GM18520 (cell line): ENCODE measurements around the gene TNS3.

Experiments used
- ATAC-seq: cut with Tn5 transposase; IDR thresholded peaks from one replicate; pipeline ENCODE4 v1.9.1; 2021; ENCODE audit not compliant: unreplicated experiment

The TNS3 gene

GRCh38 chr7:47356261-47356660 lies 225.7 kb downstream of the TNS3 start:
- no peak for ATAC-seq

GRCh38 chr7:47355684-47356083 lies 226.2 kb downstream of the TNS3 start:
- no peak for ATAC-seq

GRCh38 chr7:47354831-47355541 lies 226.9 kb downstream of the TNS3 start:
- ATAC-seq: no peak

- ATAC-seq: no peak
These were observed 227.8 kb downstream of the TNS3 start for GRCh38 chr7:47354071-47354470.

- ATAC-seq: no peak
These were observed 229.4 kb downstream of the TNS3 start for GRCh38 chr7:47352394-47352968.

GRCh38 chr7:47351233-47352154 lies 230.4 kb downstream of the TNS3 start:
- ATAC-seq: no peak

GRCh38 chr7:47350425-47350824 lies 231.5 kb downstream of the TNS3 start:
- no peak for ATAC-seq

GRCh38 chr7:47349401-47349800 lies 232.5 kb downstream of the TNS3 start:
- no peak for ATAC-seq

GRCh38 chr7:47347816-47348385 lies 234.0 kb downstream of the TNS3 start:
- ATAC-seq: no peak

GRCh38 chr7:47347346-47347745 lies 234.6 kb downstream of the TNS3 start:
- ATAC-seq: no peak

GRCh38 chr7:47346377-47346914 lies 235.5 kb downstream of the TNS3 start:
- ATAC-seq: no peak

GRCh38 chr7:47345857-47346298 lies 236.0 kb downstream of the TNS3 start:
- ATAC-seq: no peak

- no peak for ATAC-seq
These were observed 237.5 kb downstream of the TNS3 start for GRCh38 chr7:47344171-47344955.

- no peak for ATAC-seq
These were observed 238.9 kb downstream of the TNS3 start for GRCh38 chr7:47343061-47343455.

GRCh38 chr7:47342296-47343060 lies 239.4 kb downstream of the TNS3 start:
- no peak for ATAC-seq

GRCh38 chr7:47340517-47340916 lies 241.4 kb downstream of the TNS3 start:
- no peak for ATAC-seq

GRCh38 chr7:47338026-47338425 lies 243.9 kb downstream of the TNS3 start:
- no peak for ATAC-seq

- ATAC-seq: peak; percentile 87
These were observed 244.4 kb downstream of the TNS3 start for GRCh38 chr7:47337531-47337930.
